CD14-positive monocyte (primary cell): ENCODE results near the gene CSMD2. TPM values are rescaled to one million over a fixed set of nuclear protein-coding genes. Genes with fewer than 3 reads are reported as not detected.
A peak's percentile ranks its signal among the peaks of the same experiment; 100 is the strongest.

Experiments used
- DNase-seq, 3 donors: peaks; one replicate each; pipeline ENCODE4 v3.0.0-alpha.2; 2011 to 2022
- H2AFZ ChIP-seq: 2 replicates; pipeline ENCODE4 v1.6.0; 2012; ENCODE audit warnings: mild to moderate bottlenecking, low read depth, low read length, inconsistent platforms; ENCODE audit not compliant: insufficient read depth, poor library complexity, severe bottlenecking
- H3K27ac ChIP-seq, 2 donors: 1 replicate in 1 of 2; 2 replicates in 1 of 2; pipeline ENCODE4 v1.5.1; 2012 to 2013; ENCODE audit warnings: low read length in 2 of 2, control low read depth in 1 of 2, inconsistent platforms in 1 of 2, low read depth in 1 of 2, mild to moderate bottlenecking in 1 of 2
- H3K27me3 ChIP-seq, 2 donors: one replicate each; pipeline versions ENCODE4 v1.6.0 to v1.6.1; 2011 to 2013; ENCODE audit warnings: low read length in 2 of 2; ENCODE audit not compliant: control insufficient read depth in 2 of 2, insufficient read depth in 2 of 2
- H3K36me3 ChIP-seq, 2 donors: replicated peaks in 1 of 2; 1 replicate in 1 of 2; 2 replicates in 1 of 2; pipeline versions ENCODE4 v1.5.1 to v1.6.1; 2012 to 2013; ENCODE audit warnings: low read length in 2 of 2, control low read depth in 1 of 2, inconsistent platforms in 1 of 2, mild to moderate bottlenecking in 1 of 2; ENCODE audit not compliant: insufficient read depth in 2 of 2, control insufficient read depth in 1 of 2
- H3K4me1 ChIP-seq, 2 donors: 1 replicate in 1 of 2; 2 replicates in 1 of 2; pipeline versions ENCODE4 v1.5.1 to v1.6.1; 2012 to 2013; ENCODE audit warnings: low read length in 2 of 2, control low read depth in 1 of 2, inconsistent platforms in 1 of 2, mild to moderate bottlenecking in 1 of 2, moderate library complexity in 1 of 2; ENCODE audit not compliant: insufficient read depth in 2 of 2, control insufficient read depth in 1 of 2
- H3K4me2 ChIP-seq: replicated peaks from 2 replicates; pipeline ENCODE3; 2012; ENCODE audit warnings: low read length, moderate library complexity, mild to moderate bottlenecking; ENCODE audit not compliant: poor library complexity, severe bottlenecking; ENCODE audit errors: extremely low read depth
- H3K4me3 ChIP-seq, 3 experiments: fragments of 200-600 bp in 1 of 3; sonication (generic) in 1 of 3; replicated peaks in 1 of 3; 1 replicate in 2 of 3; 2 replicates in 1 of 3; pipeline ENCODE4 v1.5.1; 2011 to 2013; ENCODE audit warnings: low read length in 3 of 3, mild to moderate bottlenecking in 3 of 3, control low read depth in 2 of 3, low read depth in 2 of 3, inconsistent platforms in 1 of 3, moderate library complexity in 1 of 3
- H3K79me2 ChIP-seq: 2 replicates; pipeline ENCODE4 v1.6.0; 2012; ENCODE audit warnings: mild to moderate bottlenecking, control low read depth, inconsistent platforms, low read length, moderate library complexity; ENCODE audit not compliant: insufficient read depth
- H3K9ac ChIP-seq: 2 replicates; pipeline ENCODE4 v1.6.0; 2017; ENCODE audit warnings: low read length, mild to moderate bottlenecking; ENCODE audit not compliant: insufficient read depth, poor library complexity, severe bottlenecking
- H3K9me3 ChIP-seq, 2 donors: replicated peaks in 1 of 2; 1 replicate in 1 of 2; 2 replicates in 1 of 2; pipeline versions ENCODE4 v1.5.1 to v1.6.1; 2012 to 2013; ENCODE audit warnings: low read length in 2 of 2, control low read depth in 1 of 2; ENCODE audit not compliant: control insufficient read depth in 1 of 2, insufficient read depth in 1 of 2
- H4K20me1 ChIP-seq: 2 replicates; pipeline ENCODE4 v1.6.0; 2012; ENCODE audit warnings: mild to moderate bottlenecking, low read length, control low read depth, moderate library complexity; ENCODE audit not compliant: insufficient read depth
- H3K27ac Mint-ChIP-seq, 7 donors: one replicate each; pipeline ENCODE4 v1.8.0; 2020; ENCODE audit warnings: mild to moderate bottlenecking in 7 of 7, mixed read lengths in 7 of 7, moderate library complexity in 6 of 7, inconsistent platforms in 2 of 7
- H3K27me3 Mint-ChIP-seq, 3 donors: one replicate each; pipeline ENCODE4 v1.8.0; 2021 to 2022; ENCODE audit warnings: low read depth in 3 of 3, mild to moderate bottlenecking in 3 of 3, mixed read lengths in 3 of 3, moderate library complexity in 3 of 3, inconsistent platforms in 1 of 3
- H3K36me3 Mint-ChIP-seq, 2 donors: one replicate each; pipeline ENCODE4 v1.8.0; 2020; ENCODE audit warnings: mixed read lengths in 2 of 2, inconsistent platforms in 1 of 2, mild to moderate bottlenecking in 1 of 2
- H3K4me1 Mint-ChIP-seq: one replicate; pipeline ENCODE4 v1.8.0; 2020; ENCODE audit warnings: mild to moderate bottlenecking, mixed read lengths
- H3K4me3 Mint-ChIP-seq, 2 donors: one replicate each; pipeline ENCODE4 v1.8.0; 2020; ENCODE audit warnings: mild to moderate bottlenecking in 2 of 2, mixed read lengths in 2 of 2, moderate library complexity in 1 of 2
- H3K9me3 Mint-ChIP-seq, 7 donors: one replicate each; pipeline ENCODE4 v1.8.0; 2020 to 2022; ENCODE audit warnings: mixed read lengths in 7 of 7, mild to moderate bottlenecking in 6 of 7, moderate library complexity in 6 of 7, inconsistent platforms in 2 of 7
- WGBS: methylation state at CpG from one replicate; pipeline ENCODE4 v1.1.5; 2013; ENCODE audit warnings: missing lambda C conversion rate; ENCODE audit not compliant: insufficient coverage; 5-methylcytosine and 5-hydroxymethylcytosine counted together
- intact Hi-C, 2 donors: fragments of 100-400 bp; cut with micrococcal nuclease; formaldehyde crosslinking; loops; one replicate each; pipeline versions ENCODE4 v1.15.0 to v1.15.1; 2023
- polyA plus RNA-seq, 3 donors: library from polyadenylated mRNA; depleted of rRNA in 1 of 3; unstranded in 2 of 3; stranded (reverse) in 1 of 3; fragments of 300-500 nt in 2 of 3; fragments of >200 nt in 1 of 3; fragmentation: Illumina TruSeq in 2 of 3; gene quantifications; 1 replicate in 2 of 3; 2 replicates in 1 of 3; pipeline ENCODE4 v1.2.3, GENCODE V29; 2012 to 2021
- TF ChIP-seq, protein P1 (sequence below): fragments of 200-600 bp; IDR thresholded peaks from one replicate; pipeline ENCODE4 v1.8.0; 2022; ENCODE audit warnings: antibody characterized with exemption, mild to moderate bottlenecking

Gene CSMD2
- polyA plus RNA-seq, 3 donors = 0.04 TPM; not detected in 2

DNA sequence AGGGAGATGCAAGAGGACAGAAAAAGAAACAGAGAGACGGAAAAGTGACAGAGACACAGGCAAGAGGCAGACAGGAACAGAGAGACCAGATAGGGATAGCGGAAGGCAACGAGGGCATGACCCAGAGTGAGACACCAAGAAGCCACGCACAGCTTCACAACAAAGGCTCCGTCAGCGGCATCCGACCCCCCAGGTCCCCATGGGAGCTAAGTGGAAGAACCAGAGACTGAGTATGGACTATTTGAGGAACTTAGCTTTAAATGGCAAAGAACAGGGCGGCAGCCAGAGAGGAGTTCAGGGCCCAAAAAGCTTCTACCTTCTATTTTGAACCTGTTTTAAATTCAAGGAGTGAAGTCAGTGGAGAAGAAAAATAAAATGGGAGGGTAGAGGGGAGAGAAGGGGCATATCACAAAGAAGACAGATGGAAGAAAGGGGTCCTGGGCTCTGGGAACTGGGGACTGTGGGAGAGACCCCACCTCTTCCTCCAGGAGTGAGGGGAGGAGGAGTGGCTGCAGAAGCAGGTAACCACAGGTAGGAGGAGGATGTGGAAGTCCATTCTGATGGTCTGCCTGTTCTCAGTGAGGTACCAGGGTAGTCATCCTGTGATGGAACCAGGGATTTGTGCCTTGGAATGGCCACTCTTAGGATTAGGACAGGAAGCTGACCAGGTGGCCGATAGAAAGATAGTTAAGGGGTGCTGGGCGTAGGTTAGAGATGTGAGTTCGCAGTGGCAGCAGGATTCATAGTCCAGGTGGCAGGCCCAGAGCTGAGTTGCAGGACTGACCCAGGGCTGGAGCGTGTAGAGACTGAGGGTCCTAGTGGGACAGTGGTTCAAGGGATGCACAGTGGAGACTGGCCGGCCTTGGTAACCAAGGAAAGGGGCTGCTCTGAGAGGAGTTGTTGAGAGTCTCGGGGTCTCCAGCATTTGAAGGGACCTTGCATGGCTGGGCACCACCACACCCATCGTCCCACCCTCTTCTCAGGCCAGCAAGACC lies 37.7 kb downstream of the CSMD2 start:
- H3K4me3 ChIP-seq = no peak overlapping the region
- Mint-ChIP-seq H3K4me3 (peak overlapping the region in 1 of 2 donors; percentile 44), H3K27ac (no peak overlapping the region), H3K36me3 (no peaks in the 10 kb centered on the region), H3K4me1 (no peaks in the 10 kb centered on the region), H3K9me3 (peaks cover 0 to 10% (median 0%) of the 10 kb centered on the region in 7 donors), H3K27me3 (peaks cover 4 to 7% (median 4%) of the 10 kb centered on the region in 3 donors)
- H3K27ac ChIP-seq = no peak overlapping the region
- H3K27me3 ChIP-seq = no peaks in the 10 kb centered on the region
- no peak overlapping the region for H3K9ac ChIP-seq
- no peak overlapping the region for H3K4me2 ChIP-seq
- no peak for DNase-seq
- 76% methylated on average over 11 of the region's 15 CpGs for WGBS
- no peaks in the 10 kb centered on the region for H3K9me3 ChIP-seq
- intact Hi-C loops = no loop called here
- no peak overlapping the region for H2AFZ ChIP-seq
- H3K79me2 ChIP-seq = no peaks in the 10 kb centered on the region
- no peaks in the 10 kb centered on the region for H3K36me3 ChIP-seq
- H4K20me1 ChIP-seq = no peaks in the 10 kb centered on the region
- TF ChIP-seq, protein P1, sequence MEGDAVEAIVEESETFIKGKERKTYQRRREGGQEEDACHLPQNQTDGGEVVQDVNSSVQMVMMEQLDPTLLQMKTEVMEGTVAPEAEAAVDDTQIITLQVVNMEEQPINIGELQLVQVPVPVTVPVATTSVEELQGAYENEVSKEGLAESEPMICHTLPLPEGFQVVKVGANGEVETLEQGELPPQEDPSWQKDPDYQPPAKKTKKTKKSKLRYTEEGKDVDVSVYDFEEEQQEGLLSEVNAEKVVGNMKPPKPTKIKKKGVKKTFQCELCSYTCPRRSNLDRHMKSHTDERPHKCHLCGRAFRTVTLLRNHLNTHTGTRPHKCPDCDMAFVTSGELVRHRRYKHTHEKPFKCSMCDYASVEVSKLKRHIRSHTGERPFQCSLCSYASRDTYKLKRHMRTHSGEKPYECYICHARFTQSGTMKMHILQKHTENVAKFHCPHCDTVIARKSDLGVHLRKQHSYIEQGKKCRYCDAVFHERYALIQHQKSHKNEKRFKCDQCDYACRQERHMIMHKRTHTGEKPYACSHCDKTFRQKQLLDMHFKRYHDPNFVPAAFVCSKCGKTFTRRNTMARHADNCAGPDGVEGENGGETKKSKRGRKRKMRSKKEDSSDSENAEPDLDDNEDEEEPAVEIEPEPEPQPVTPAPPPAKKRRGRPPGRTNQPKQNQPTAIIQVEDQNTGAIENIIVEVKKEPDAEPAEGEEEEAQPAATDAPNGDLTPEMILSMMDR = no peak
- no peaks in the 10 kb centered on the region for H3K4me1 ChIP-seq

DNA sequence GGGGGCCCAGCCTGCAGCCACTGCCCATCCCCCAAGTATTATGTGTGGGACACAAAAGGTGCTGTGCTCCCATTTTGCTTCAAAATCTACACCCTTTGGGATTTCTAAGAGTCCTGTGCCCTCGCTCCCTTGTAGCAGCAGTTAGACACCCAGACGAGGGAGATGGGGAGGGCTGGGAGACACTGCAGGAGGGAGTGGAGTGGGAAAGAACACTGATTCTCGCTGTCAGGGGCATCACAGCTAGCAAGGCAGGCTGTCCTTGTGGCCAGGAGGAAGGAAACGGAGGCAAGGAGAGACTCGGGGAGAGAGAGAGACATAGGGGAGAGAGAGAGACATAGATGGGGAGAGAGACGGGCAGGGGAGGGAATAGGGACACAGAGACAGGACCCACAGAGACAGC lies 38.5 kb downstream of the CSMD2 start:
- Mint-ChIP-seq H3K27ac (no peak overlapping the region), H3K4me1 (no peaks in the 10 kb centered on the region), H3K27me3 (peaks cover 4 to 7% (median 4%) of the 10 kb centered on the region in 3 donors), H3K9me3 (peaks cover 0 to 11% (median 3%) of the 10 kb centered on the region in 7 donors), H3K36me3 (no peaks in the 10 kb centered on the region), H3K4me3 (no peak overlapping the region)
- H3K9ac ChIP-seq = no peak overlapping the region
- 76% methylated on average over 5 of the region's 6 CpGs for WGBS
- H3K4me3 ChIP-seq = no peak overlapping the region
- H3K27ac ChIP-seq = no peak overlapping the region
- no peaks in the 10 kb centered on the region for H3K9me3 ChIP-seq
- DNase-seq = no peak
- no peak overlapping the region for H2AFZ ChIP-seq
- no peaks in the 10 kb centered on the region for H4K20me1 ChIP-seq
- intact Hi-C loops = no loop called here
- H3K27me3 ChIP-seq = no peaks in the 10 kb centered on the region
- H3K79me2 ChIP-seq = no peaks in the 10 kb centered on the region
- H3K4me1 ChIP-seq = no peaks in the 10 kb centered on the region
- H3K4me2 ChIP-seq = no peak overlapping the region
- TF ChIP-seq, protein P1 = no peak
- no peaks in the 10 kb centered on the region for H3K36me3 ChIP-seq
